Measurements from ENCODE around the gene CFAP69.
"Not testable (repeated sequence)": the region's sequence is repeated elsewhere in the genome, so short reads cannot be mapped to it uniquely, and the experiment has no call there.

Gene CFAP69

GRCh38 chr7:90248706-90249105, 3.7 kb downstream of the CFAP69 start:
- ChIA-PET CTCF (no interaction called here), POLR2A (ENCODE audit: low non-redundant PET) (no interaction called here)
- no peak for DNase-seq (ENCODE audit: low spot score)
- TF ChIP-seq, protein P1, sequence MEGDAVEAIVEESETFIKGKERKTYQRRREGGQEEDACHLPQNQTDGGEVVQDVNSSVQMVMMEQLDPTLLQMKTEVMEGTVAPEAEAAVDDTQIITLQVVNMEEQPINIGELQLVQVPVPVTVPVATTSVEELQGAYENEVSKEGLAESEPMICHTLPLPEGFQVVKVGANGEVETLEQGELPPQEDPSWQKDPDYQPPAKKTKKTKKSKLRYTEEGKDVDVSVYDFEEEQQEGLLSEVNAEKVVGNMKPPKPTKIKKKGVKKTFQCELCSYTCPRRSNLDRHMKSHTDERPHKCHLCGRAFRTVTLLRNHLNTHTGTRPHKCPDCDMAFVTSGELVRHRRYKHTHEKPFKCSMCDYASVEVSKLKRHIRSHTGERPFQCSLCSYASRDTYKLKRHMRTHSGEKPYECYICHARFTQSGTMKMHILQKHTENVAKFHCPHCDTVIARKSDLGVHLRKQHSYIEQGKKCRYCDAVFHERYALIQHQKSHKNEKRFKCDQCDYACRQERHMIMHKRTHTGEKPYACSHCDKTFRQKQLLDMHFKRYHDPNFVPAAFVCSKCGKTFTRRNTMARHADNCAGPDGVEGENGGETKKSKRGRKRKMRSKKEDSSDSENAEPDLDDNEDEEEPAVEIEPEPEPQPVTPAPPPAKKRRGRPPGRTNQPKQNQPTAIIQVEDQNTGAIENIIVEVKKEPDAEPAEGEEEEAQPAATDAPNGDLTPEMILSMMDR (conservative IDR thresholded peaks at IDR 0.05; ENCODE audit: low read depth): no peak
- H3K27ac ChIP-seq: no peak overlapping the region

GRCh38 chr7:90250601-90251303, 5.8 kb downstream of the CFAP69 start:
- no peak overlapping the region for H3K27ac ChIP-seq
- ChIA-PET POLR2A (ENCODE audit: low non-redundant PET) (no interaction called here), CTCF (interaction anchor here (0.6 kb wide), 1 partner anchor 78 kb away, joined by 3 read pairs; no protein-coding TSS in a partner anchor)
- DNase-seq (ENCODE audit: low spot score): no peak
- TF ChIP-seq, protein P1 (conservative IDR thresholded peaks at IDR 0.05; ENCODE audit: low read depth): no peak

DNA sequence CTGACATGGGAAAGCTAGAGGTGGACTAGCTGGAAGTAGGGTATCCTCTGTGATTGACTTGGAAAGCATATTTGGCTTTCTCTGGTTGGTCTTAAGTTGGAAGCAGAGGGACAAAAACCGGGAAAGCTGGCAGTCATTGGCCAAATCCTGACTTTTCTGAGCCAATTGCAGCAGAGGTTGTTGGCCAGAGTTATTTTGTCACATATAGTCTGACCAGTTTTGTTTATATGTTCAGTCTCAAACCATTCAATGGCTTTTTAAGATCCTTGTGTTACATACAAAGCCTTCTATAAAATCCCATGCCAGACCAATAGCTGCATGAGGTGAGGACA, 6.3 kb downstream of the CFAP69 start:
- no peak for DNase-seq (ENCODE audit: low spot score)
- TF ChIP-seq, protein P1 (conservative IDR thresholded peaks at IDR 0.05; ENCODE audit: low read depth): no peak
- CTCF ChIA-PET: interaction anchor here (0.6 kb wide), 1 partner anchor 78 kb away, joined by 3 read pairs; no protein-coding TSS in a partner anchor
- POLR2A ChIA-PET (ENCODE audit: low non-redundant PET): no interaction called here
- no peak overlapping the region for H3K27ac ChIP-seq

GRCh38 chr7:90256011-90256410, 11.0 kb downstream of the CFAP69 start:
- POLR2A ChIA-PET (ENCODE audit: low non-redundant PET); H3K27ac ChIP-seq; DNase-seq (ENCODE audit: low spot score); CTCF ChIA-PET: not testable (repeated sequence)

GRCh38 chr7:90256778-90257177, 11.8 kb downstream of the CFAP69 start:
- ChIA-PET POLR2A (ENCODE audit: low non-redundant PET) (no interaction called here), CTCF (no interaction called here)
- DNase-seq (ENCODE audit: low spot score): no peak
- no peak overlapping the region for H3K27ac ChIP-seq
- TF ChIP-seq, protein P1 (conservative IDR thresholded peaks at IDR 0.05; ENCODE audit: low read depth): no peak

DNA sequence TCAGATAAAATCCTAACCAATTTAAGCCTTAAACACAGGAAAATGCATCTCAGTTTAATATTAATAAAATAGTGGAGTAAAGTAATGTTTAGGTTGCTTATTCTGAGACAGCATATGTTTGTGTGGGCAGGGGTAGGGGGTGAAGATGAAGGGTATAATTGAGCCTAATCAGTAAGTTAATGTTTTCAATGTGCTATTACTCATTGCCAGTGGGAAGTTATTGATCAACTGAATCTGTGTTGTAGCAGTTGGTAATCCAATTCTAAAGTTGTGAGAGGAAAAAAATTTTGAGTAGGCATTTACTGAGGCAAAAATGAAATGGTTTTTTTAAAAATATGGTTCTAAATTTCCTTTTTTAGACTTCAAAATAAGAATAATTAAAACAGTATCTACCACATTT, 16.5 kb downstream of the CFAP69 start:
- POLR2A ChIA-PET (ENCODE audit: low non-redundant PET): no interaction called here
- TF ChIP-seq, protein P1 (conservative IDR thresholded peaks at IDR 0.05; ENCODE audit: low read depth): no peak
- DNase-seq (ENCODE audit: low spot score): no peak
- H3K27ac ChIP-seq: no peak overlapping the region
- CTCF ChIA-PET: interaction anchor here (0.9 kb wide), 1 partner anchor 426 kb away, joined by 3 read pairs; no protein-coding TSS in a partner anchor

GRCh38 chr7:90262438-90262837, 17.5 kb downstream of the CFAP69 start:
- DNase-seq (ENCODE audit: low spot score): peak; percentile 54
- CTCF ChIA-PET: no interaction called here
- H3K27ac ChIP-seq: no peak overlapping the region

More at GRCh38 chr7:90262438-90262837, 17.5 kb downstream of the CFAP69 start:
- TF ChIP-seq, protein P1 (conservative IDR thresholded peaks at IDR 0.05; ENCODE audit: low read depth): peak; percentile 46; the same call in 1 of the 2 replicates
- POLR2A ChIA-PET (ENCODE audit: low non-redundant PET): no interaction called here

All from RWPE1 (cell line).